HG03159 (cell line): ENCODE results near the gene ABHD2.

Experiments
- ATAC-seq: cut with Tn5 transposase; IDR thresholded peaks from one replicate; pipeline ENCODE4 v1.9.1; 2021; ENCODE audit warnings: mild to moderate bottlenecking, moderate library complexity; ENCODE audit not compliant: unreplicated experiment

The ABHD2 gene

GRCh38 chr15:89096664-89097063 lies 8.4 kb downstream of the ABHD2 start:
- no peak for ATAC-seq

GRCh38 chr15:89097313-89097712 lies 9.1 kb downstream of the ABHD2 start:
- no peak for ATAC-seq

- no peak for ATAC-seq
Observed at GRCh38 chr15:89098281-89098680, 10.0 kb downstream of the ABHD2 start.

- no peak for ATAC-seq
Observed at GRCh38 chr15:89099968-89100367, 11.7 kb downstream of the ABHD2 start.

GRCh38 chr15:89101302-89102193 lies 13.3 kb downstream of the ABHD2 start:
- no peak for ATAC-seq

- no peak for ATAC-seq
Observed at GRCh38 chr15:89103481-89104171, 15.4 kb downstream of the ABHD2 start.

GRCh38 chr15:89104172-89104564 lies 15.9 kb downstream of the ABHD2 start:
- ATAC-seq, result no peak

GRCh38 chr15:89105147-89105546 lies 16.9 kb downstream of the ABHD2 start:
- no peak for ATAC-seq

GRCh38 chr15:89106200-89106599 lies 17.9 kb downstream of the ABHD2 start:
- no peak for ATAC-seq

- ATAC-seq, result no peak
Observed at GRCh38 chr15:89107984-89108383, 19.7 kb downstream of the ABHD2 start.

- no peak for ATAC-seq
Observed at GRCh38 chr15:89108835-89109234, 20.6 kb downstream of the ABHD2 start.

- no peak for ATAC-seq
Observed at GRCh38 chr15:89109238-89109637, 21.0 kb downstream of the ABHD2 start.

GRCh38 chr15:89110060-89110459 lies 21.8 kb downstream of the ABHD2 start:
- ATAC-seq, result no peak

- ATAC-seq, result no peak
Observed at GRCh38 chr15:89111352-89111751, 23.1 kb downstream of the ABHD2 start.

- no peak for ATAC-seq
Observed at GRCh38 chr15:89111961-89112340, 23.7 kb downstream of the ABHD2 start.

GRCh38 chr15:89112341-89112971 lies 24.2 kb downstream of the ABHD2 start:
- peak; percentile 90 for ATAC-seq

- ATAC-seq, result no peak
Observed at GRCh38 chr15:89113296-89114024, 25.2 kb downstream of the ABHD2 start.

- ATAC-seq, result no peak
Observed at GRCh38 chr15:89114990-89115389, 26.7 kb downstream of the ABHD2 start.

- no peak for ATAC-seq
Observed at GRCh38 chr15:89115547-89115946, 27.3 kb downstream of the ABHD2 start.

- no peak for ATAC-seq
Observed at GRCh38 chr15:89116404-89116803, 28.1 kb downstream of the ABHD2 start.

GRCh38 chr15:89117790-89118189 lies 29.5 kb downstream of the ABHD2 start:
- no peak for ATAC-seq
